ENCODE measurements around the gene CROCC. TPM values are rescaled to one million over a fixed set of nuclear protein-coding genes. Genes with fewer than 3 reads are reported as not detected.
A peak's percentile ranks its signal among the peaks of the same experiment; 100 is the strongest.
"Not testable (repeated sequence)": the region's sequence is repeated elsewhere in the genome, so short reads cannot be mapped to it uniquely, and the experiment has no call there.

Gene CROCC
- polyA plus RNA-seq, 10 donors, result 12.1 to 28.7 (median 22.7) TPM

DNA sequence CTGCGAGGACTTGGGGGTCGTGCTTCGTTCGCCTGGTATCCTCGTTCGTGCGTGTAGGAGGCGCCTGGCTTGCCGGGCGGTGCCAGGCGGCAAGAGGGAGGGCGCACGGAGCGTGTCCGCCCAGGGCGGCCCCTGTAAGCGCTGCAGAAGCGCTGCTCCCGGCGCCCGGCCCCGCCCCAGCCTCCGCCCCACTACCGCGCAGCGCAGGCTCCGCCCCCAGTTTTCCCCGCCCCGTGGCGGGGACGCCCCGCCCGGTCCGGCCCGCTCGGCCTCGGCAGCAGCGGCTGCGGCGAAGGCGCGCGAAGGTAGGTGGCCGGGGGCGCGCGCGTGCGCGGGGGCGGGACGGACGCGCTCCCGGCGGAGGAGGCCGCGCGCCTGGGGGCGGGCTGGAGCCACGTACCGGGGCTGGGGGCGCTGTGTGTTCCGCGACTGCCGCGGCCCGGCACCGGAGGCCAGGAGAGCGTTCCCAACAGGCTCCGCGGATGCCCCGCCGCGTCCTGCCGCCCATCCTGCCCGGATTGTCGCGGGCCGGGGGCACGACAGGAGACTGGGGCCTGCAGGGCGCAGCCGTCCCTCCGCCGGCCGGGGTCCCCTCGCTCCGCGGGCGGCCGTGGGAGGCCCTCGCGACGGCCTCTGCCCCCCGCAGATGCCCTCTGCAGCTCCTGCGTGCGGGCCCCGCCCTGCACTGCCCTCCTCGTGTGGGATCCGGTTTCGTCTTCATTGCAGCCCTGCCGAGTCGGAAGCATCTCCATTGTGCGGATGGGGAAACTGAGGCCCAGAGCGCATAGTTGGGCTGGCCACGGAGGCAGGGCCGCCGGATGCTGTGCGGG lies 7.7 kb upstream of the CROCC start:
- DNase-seq, result peak; percentile 97 to 99 (median 97)

GRCh38 chr1:16914928-16915626 lies 6.7 kb upstream of the CROCC start:
- peak in 1 of 3 donors; percentile 67 for DNase-seq

GRCh38 chr1:16915627-16915973 lies 6.1 kb upstream of the CROCC start:
- DNase-seq, result peak in 1 of 3 donors; percentile 67

GRCh38 chr1:16916036-16916880 lies 5.5 kb upstream of the CROCC start:
- DNase-seq, result not testable (repeated sequence)

GRCh38 chr1:16918371-16918770 lies 3.4 kb upstream of the CROCC start:
- DNase-seq, result no peak

GRCh38 chr1:16918936-16919665 lies 2.6 kb upstream of the CROCC start:
- DNase-seq, result not testable (repeated sequence)

GRCh38 chr1:16920951-16921350 lies 780 bp upstream of the CROCC start:
- no peak for DNase-seq

GRCh38 chr1:16922466-16922865 lies 735 bp downstream of the CROCC start:
- no peak for DNase-seq

- DNase-seq, result no peak
Observed at GRCh38 chr1:16922885-16923431, 1.2 kb downstream of the CROCC start.

GRCh38 chr1:16924216-16924918 lies 2.6 kb downstream of the CROCC start:
- no peak for DNase-seq

DNA sequence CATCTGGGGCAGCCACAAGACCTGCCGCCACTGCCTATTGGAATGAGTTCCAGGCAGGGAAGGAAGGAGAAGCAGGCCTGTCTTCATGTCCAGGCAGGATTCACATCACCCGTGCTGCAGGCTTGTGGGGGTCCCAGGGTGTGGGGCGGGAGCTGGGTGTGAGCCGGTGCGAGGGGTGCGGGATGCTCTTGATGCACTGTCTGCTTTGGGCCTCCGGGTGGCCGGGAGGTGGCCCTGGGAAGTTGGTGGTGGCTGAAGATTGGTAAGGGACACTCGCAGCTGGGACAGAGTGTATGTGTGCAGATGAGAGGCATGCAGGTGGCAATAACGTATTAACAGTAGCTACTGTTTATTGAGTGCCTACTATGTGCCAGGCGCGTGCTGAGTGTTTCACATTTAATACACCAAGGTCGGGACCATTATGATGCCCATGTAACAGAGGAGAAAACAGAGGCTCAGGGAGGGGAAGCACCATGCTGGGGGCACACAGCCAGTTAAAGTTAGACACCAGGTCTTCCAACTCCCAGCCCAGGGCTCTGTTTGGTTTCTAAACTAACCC lies 3.3 kb downstream of the CROCC start:
- DNase-seq, result no peak

DNA sequence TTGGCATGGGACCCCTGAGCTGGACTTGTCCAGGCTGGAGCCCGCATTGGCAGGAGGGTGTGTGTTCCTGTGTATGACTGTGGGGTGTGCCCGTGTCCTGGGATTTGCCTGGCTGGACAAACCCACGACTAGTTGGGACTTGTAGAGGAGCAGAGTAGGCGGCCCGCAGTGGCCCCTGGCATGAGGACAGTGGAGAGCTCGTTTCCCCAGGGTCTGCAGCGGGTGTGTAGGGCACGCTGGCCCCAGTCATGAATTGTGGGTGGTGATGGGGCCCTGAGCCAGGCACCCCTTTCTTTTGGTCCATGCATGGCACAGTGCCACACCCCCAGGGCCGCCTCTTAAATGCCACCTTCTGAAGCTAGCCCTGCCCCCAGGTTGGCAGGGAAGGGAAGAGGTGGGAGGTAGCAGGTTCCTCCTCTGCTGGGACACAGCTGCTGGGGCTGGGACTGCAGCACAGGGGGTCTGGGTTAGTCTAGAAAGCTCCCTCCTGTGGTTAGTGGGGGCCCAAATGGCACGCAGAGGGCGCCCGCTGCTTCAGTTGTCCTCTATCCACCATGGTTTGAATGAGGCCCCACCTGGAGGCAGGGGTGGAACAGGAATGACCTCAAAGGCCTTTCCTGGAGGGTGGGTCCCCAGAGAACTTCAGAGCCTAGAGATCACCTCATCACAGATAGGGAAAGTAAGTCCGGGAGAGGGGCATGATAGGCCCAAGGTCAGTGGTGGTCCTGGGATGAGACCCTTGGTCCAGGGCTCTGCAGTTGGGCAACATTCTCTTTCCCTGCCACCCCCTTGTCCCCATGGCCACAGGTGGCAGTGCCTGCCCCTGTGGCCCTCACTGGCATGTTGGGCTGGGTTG lies 4.1 kb downstream of the CROCC start:
- no peak for DNase-seq

GRCh38 chr1:16926491-16927073 lies 4.9 kb downstream of the CROCC start:
- DNase-seq, result no peak

DNA sequence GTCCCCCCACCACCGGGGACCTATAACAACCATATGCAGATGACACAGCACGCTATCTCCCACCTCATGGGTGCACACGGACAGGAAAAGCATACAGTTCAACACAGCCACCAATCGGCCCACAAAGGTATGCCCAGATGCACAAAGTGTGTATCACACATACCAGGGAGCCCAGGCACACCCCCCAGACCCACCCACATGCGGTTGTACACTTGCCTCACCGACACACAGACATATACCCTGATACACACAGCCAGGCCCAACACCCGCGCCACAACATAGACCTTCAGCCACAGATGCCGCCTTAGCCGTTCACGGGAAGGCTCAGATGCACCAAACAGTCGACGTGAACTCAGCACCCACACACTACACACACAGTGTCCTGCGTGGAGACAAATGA lies 5.5 kb downstream of the CROCC start:
- no peak for DNase-seq

GRCh38 chr1:16927711-16928485 lies 6.2 kb downstream of the CROCC start:
- no peak for DNase-seq

DNA sequence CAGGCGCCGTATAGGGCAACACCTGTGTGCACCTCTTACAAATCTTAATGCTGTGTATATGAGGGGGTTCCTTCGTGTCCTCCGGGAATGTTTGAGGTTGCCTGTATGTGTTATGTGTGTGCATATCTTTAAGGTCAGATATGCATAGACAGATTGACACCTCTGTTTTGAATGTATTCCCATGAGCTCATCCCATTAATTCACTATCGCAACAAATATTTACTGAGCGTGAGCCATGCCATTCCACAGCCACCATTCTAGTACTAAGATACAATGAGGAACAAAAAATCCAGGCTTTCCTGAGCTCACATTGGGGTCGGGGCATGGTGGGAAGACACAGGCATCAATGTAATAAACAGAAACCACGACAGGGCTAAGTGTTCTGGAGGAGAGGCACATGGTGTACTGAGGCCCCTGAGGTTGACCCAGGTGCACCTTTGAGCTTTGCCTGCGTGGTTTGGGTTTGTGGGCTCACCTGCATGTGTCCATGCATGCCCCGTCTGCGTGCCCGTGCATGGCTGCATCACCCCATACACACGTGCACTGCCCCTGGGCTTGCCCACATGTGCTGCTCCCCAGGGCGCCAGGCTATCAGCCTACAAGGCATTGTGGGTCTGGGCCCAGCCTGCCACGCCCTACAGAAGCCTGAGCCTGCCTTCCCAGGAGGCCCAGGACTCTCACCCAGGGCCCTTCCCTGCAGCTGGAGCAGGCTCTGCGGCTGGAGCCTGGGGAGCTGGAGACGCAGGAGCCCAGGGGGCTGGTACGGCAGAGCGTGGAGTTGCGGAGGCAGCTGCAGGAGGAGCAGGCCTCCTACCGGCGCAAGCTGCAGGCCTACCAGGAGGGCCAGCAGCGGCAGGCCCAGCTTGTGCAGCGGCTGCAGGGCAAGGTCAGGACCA lies 7.7 kb downstream of the CROCC start:
- not testable (repeated sequence) for DNase-seq
